Left hindlimb (tissue), 1 donor: ENCODE measurements around the gene ZSWIM9.
A peak's percentile ranks its signal among the peaks of the same experiment; 100 is the strongest.

Source experiments
- DNase-seq: peaks from one replicate; pipeline ENCODE4 v3.0.0-alpha.2; 2018

The ZSWIM9 gene

GRCh38 chr19:48169939-48170803 is at the start of gene ZSWIM9, which contains the start of gene LIG1:
Gene ZSWIM9, plus strand, starts transcription at chr19:48170680. Its CDS starts 1,123 bp downstream, at chr19:48171803.
Gene LIG1, minus strand, starts transcription at chr19:48170344. Its CDS starts 4,778 bp downstream, at chr19:48165566.
- DNase-seq: peak; percentile 97

- no peak for DNase-seq
Observed at GRCh38 chr19:48121066-48121465, 49.4 kb upstream of the ZSWIM9 start.

- DNase-seq: no peak
Observed at GRCh38 chr19:48121909-48122371, 48.5 kb upstream of the ZSWIM9 start.

GRCh38 chr19:48122421-48122820 is 48.1 kb upstream of the ZSWIM9 start:
- DNase-seq: no peak

- no peak for DNase-seq
Observed at GRCh38 chr19:48123907-48124651, 46.4 kb upstream of the ZSWIM9 start.

- no peak for DNase-seq
Observed at GRCh38 chr19:48127561-48127960, 42.9 kb upstream of the ZSWIM9 start.

- DNase-seq: no peak
Observed at GRCh38 chr19:48133094-48133493, 37.4 kb upstream of the ZSWIM9 start.

GRCh38 chr19:48135411-48135810 is 35.1 kb upstream of the ZSWIM9 start:
- no peak for DNase-seq

GRCh38 chr19:48136547-48136946 is 33.9 kb upstream of the ZSWIM9 start:
- DNase-seq: no peak

GRCh38 chr19:48137411-48137810 is 33.1 kb upstream of the ZSWIM9 start:
- no peak for DNase-seq

GRCh38 chr19:48139053-48139452 is 31.4 kb upstream of the ZSWIM9 start:
- DNase-seq: no peak

GRCh38 chr19:48147597-48148175 is 22.8 kb upstream of the ZSWIM9 start:
- no peak for DNase-seq

- no peak for DNase-seq
Observed at GRCh38 chr19:48148576-48148975, 21.9 kb upstream of the ZSWIM9 start.

- DNase-seq: no peak
Observed at GRCh38 chr19:48149430-48149829, 21.1 kb upstream of the ZSWIM9 start.

GRCh38 chr19:48152551-48152950 is 17.9 kb upstream of the ZSWIM9 start:
- peak; percentile 72 for DNase-seq

- no peak for DNase-seq
Observed at GRCh38 chr19:48154003-48154402, 16.5 kb upstream of the ZSWIM9 start.

- DNase-seq: no peak
Observed at GRCh38 chr19:48158210-48158790, 12.2 kb upstream of the ZSWIM9 start.

- DNase-seq: no peak
Observed at GRCh38 chr19:48168689-48169088, 1.8 kb upstream of the ZSWIM9 start.

GRCh38 chr19:48169578-48169938 is 922 bp upstream of the ZSWIM9 start:
- peak; percentile 74 for DNase-seq

- no peak for DNase-seq
Observed at GRCh38 chr19:48170817-48171347, 402 bp downstream of the ZSWIM9 start.

- DNase-seq: no peak
Observed at GRCh38 chr19:48171710-48172109, 1.2 kb downstream of the ZSWIM9 start.

GRCh38 chr19:48174445-48175030 is 4.1 kb downstream of the ZSWIM9 start:
- DNase-seq: no peak
